NAMALWA (cell line): Measurements from ENCODE around the gene SFRP5.

Source experiments
- DNase-seq: peaks from one replicate; pipeline ENCODE4 v3.0.0-alpha.2; 2015; ENCODE audit warnings: low spot score

SFRP5 gene

DNA sequence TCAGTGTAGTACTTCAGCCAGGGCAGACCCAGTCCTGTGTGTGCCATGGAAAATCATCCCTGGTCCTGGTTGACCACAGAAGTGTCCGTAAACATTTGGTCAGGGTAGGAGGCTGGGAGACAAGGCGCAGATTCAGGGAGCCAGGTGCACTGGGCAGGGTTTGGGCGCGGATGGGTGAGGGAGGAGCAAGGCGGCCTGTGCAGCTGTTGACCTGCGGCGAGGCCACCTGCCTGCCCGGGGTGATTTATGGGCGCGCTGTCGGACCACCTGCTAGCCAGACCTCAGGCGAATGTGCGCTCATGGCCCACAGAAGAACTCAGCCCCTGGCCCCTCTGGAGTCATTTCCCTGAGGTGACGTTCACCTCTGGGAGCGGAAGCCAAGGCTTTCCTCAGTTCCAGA lies 6.6 kb downstream of the SFRP5 start:
- peak; percentile 69 for DNase-seq

DNA sequence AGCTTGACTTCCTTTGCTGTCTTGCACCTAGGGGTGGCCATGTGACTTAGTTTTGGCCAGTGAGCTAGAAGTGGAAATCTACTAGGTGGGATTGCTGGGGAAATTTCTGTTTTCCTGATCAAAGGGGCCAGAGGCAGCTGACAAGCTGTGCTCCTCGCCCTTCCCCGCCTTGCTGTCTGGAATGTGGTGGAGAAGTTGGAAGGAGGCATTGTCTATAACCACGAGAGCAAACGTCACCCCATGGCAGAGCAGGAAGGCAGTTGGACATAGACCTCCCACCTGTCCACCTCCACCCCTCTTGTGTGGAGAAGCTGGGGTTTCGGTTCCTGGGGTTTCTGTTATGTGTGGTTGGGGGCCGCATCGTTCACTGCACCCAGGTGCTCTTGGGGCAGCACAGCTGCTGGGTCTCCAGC lies 7.3 kb downstream of the SFRP5 start:
- DNase-seq: peak; percentile 88

DNA sequence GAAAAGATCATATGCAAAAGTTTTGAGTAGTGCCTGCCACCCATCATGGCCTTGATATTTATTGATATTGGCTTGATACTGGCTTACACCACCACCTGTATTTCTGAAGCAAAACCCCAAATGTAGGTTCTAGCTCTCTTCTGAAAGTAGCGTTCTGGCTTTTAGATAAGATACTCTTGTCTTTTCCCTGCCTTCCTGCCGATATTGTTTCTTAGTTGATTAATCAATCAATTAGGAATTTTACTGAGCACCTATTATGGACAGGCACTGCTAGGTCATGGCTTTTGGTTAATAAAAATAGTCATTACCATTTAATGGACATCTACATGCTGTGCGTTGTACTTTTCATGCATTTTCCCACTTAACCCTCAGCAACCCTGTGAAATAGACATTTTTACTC lies 7.9 kb downstream of the SFRP5 start:
- DNase-seq: no peak

DNA sequence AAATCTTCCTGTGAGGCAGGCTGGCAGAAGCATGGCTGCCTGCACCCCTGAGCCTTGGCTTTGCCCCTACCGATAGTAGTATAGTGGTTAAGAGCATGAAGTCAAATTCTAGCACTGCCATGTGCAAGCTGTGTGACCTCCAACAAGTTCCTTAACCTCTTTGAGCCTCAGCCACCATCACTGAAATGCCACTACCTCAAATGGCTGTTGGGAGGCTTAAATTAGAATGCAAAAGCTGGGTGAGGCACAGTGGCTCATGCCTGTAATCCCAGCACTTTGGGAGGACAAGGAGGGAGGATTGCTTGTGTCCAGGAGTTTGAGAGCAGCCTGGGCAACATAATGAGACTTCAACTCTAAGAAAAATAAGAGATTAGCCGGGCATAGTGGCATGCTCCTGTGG lies 8.4 kb downstream of the SFRP5 start:
- peak; percentile 29 for DNase-seq

DNA sequence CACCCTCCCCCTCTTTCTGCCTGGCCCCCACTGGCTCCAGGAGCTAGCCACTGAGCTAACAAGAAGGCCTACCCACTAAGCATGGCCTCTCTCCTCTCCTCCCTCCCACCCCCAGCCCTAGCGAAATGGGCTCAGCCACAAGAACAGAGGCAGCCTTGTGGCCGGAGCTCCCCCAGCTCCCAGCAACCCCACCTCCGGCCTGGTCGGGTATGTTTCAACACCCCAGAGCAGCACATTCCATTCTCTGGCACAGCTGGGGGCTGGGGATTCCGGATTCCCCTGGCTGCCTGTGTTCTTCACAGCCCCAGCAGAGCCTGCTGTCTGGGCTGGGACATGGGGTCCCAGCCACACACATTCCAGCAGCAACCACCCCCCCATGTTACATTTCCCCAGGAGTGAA lies 9.0 kb downstream of the SFRP5 start:
- no peak for DNase-seq

DNA sequence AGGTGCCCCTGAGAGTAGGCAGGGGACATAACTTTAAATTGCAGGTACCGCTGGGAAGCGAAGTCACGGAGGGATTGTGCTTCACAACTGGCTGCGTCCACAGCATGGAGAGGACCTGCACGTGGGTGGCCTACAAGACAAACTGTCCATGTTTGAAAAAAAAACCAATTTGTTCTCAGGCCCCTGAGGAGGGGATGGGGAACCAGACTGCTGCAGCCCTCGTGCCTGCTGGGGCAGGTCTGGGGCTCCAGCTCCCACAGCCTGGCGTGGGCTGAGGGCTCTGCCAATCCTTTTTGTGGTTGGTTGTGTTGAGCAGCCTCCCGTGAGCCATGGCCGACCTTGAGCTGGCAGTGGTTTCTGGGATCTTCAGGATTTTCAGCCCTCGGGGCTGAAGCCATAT lies 9.7 kb downstream of the SFRP5 start:
- DNase-seq: no peak

DNA sequence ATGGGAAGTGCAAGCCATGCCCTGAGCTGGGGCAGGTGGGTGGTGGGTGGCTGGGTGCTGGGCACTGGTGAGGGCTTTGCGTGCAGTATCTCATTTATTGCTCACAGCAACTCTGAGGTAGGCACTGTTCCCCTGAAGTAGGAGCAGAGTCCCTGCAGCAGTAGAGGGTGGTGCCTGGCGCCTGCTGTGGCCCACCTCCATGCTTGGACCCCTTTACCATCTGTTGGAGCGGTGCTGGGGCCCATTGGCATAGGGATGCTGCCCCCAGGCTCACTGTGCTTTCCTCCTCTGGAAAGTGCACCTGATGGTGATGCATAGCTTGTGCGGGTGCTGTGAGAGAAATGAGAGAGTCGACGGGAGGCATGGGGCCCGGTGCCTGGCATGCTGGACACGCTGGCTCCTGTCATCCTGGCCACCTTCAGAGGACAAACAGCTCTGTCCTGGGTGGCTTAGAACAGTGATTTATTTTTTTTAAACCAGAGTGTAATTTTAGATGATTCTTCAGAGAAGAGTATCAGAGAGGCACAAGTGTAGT lies 10.4 kb downstream of the SFRP5 start:
- DNase-seq: no peak

DNA sequence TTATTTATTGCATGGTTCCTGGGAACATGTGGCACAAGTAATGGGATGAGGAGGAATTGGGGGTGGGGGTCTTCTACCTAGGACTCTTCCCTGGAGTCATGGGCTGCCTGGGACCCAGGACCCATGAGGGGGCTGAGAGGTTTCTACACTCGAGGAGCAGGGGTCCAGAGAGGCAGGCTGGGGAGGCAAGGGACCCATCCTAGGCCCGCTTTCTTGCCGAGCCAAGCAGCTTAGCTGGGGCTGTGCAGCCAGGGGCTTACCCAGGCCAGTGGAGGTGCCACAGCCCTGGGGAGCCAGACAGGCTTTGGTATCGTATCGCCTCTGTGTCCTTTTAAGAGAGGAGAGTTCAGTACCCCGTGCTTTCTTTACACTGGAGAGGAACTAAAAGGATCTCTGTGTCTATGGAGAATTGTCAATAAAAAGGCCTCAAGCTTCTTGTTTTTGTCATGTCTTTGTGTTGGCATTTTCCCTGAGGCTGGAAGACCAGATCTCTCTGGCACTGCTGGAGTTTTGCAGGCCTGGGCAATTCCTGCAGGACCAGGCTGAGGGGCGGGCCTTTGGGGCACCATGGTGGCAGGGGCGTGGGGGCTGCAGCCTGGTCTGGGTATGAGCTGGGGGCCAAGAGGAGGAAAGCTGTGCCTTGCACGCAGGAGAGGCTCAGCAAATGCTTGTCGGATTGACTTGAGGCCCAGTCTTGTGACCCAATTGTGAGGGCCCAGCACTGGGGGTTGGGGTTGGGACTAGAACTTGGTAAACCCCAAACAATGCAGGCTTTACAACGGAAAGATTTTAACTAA lies 11.1 kb downstream of the SFRP5 start:
- no peak for DNase-seq

DNA sequence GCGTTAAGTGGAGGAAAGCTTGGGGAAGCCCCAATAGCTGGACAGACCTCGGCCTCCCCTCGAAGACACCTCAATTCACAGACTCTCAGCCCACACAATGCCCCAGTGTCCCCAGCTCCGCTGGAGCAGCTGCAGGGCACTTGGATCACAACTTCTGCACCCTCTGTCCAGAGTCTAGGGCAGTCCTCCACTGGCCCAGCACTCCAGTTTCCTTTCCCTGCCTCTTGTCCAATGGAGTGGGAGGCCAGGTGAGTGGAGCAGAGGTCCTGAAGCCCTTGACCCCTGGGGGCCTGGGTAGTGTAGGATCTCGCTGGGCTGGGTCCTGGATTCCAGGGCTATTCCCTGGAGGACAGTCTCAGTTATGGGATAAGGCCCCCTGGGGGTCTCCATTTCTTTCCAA lies 11.9 kb downstream of the SFRP5 start:
- no peak for DNase-seq

DNA sequence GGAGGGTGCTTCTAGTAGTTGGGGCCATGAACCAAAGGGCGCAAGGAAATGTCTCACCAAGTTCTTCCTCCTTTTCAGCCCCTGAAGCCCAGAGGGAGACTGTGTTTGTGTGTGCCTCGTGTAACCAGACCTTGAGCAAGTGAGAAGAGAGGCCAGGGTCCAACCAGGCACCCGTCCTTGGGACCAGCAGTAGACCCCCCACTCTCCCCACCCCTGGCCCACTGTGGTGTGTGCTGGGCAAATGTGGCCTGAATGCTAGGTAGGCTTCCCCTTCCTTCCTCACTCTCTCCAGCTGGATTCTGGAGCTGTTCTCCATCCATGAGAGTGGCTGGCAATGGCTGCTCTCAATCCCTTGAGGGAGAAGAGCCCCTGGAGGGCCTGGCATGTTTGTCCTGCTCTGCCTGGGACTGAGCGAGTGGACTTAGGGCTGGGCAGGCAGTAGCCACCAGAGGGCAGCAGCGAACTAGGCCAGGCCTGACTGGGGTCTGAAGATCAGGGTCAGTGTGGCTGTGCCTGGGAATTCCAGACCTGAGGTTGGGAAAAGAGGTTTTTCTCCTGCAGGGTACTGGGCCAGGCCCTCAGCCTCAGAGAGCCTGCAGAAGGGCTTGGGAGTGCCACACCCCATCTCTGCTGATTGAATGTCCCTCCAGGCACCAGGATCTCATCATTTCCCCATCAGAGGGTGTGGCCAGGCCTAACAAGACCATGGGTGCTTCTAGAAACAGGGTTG lies 12.5 kb downstream of the SFRP5 start:
- DNase-seq: peak; percentile 56

DNA sequence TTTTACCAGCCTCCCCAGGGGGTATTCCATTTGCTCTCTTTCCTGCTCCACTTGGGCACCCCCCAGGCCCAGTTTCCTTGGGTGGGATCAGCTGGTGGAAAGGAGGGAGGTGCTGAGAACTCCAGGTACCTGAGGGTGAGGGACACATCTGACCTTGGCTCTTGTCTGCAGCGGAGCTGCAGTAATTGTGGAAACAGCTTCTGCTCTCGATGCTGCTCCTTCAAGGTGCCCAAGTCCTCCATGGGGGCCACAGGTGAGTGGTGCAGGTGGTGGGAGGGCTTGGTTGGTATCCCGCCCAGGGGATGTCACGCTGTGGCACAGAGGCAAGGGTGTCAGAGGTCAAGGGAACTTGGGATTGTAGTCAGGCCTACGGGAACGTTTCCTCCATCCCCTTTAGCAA lies 14.3 kb downstream of the SFRP5 start:
- no peak for DNase-seq

DNA sequence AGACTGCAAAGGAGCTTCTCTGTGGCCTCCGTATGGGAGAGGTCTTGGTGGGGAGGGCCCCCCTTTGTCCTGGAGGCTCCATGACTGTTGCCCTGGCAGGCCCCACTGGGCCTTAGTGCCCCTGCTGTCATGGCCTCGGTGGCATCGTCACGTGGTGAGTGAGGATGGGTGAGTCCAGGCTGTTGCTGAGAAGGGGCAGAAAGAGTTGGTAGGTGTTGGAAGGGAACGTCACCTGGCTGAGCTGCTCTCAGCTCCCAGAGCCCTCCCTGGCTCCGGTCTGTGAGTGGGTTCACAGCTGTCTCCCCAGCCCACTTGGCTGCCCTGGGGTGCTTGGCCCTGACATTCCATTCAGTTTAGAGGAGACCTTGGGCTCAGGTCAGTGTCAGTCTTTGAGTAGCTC lies 16.1 kb downstream of the SFRP5 start:
- no peak for DNase-seq

DNA sequence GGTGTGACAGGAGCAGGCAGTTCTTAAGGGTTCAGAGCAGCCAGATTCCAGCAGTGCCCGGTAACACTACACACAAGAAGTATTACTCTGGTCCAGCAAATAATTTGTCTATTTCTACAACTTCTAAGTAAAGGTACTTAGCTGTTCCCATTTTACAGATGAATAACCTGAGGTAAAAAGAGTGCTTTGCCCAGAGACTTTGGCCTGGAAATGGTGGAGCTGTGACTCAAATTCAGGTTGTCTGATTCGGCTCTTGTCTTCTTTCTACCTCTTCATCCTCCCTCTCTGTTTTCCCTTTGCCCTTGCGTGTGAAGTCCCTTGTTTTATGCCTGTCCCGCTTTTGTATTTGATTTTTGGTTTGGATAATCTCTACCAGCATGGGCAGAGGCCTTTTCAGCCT lies 17.1 kb downstream of the SFRP5 start:
- DNase-seq: no peak

DNA sequence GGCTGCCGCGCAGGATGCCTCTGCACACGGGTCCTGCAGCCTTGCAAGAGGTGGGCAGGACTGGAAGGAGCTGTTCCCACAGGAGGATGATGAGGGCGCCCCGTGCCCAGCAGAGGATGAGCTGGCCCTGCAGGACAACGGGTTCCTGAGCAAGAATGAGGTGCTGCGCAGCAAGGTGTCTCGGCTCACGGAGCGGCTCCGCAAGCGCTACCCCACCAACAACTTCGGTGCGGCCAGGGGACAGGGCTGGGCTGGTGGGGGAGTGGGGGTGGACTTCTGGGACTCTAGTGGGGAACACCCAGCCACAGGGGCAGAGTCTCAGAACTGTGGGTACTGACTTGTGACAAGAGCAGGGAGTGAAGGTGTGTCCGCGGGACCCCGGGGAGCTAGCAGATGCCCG lies 18.8 kb downstream of the SFRP5 start:
- no peak for DNase-seq

DNA sequence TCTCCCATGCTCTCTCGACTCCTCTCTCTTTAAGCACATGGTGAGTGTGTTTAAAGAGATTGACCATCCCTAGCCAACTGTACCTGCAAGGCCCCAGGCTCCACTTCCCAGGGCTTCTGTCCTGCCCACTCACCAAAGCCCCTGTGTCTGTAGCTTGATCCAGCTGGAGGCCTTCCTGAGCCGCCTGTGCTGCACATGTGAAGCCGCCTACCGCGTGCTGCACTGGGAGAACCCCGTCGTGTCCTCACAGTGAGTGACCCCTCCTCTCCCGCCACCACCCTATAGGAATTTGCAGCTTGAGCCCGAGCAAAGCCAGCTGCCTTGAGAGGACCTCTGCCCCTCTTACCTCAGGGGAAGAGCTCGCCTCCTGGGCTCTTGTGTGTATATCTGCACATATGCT lies 23.7 kb downstream of the SFRP5 start:
- DNase-seq: no peak

DNA sequence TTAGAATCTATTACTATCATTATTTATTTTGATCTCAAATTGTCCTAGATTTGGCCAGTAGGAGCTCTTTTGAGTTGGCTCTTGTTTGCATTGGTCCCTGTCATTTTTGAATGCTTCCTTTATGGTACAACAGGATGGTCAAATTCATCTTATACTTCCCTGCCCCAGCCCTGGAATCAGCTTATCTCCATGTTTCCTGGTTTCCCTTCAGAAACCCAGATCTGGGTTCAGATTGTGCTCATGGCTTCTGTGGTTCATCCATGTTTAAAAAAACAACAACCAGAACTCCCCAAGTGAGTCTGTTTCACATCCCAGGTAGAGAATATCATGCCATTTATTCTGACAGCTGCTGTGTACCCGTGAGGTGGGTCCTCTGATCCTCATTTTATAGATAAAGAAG lies 24.2 kb downstream of the SFRP5 start:
- no peak for DNase-seq

DNA sequence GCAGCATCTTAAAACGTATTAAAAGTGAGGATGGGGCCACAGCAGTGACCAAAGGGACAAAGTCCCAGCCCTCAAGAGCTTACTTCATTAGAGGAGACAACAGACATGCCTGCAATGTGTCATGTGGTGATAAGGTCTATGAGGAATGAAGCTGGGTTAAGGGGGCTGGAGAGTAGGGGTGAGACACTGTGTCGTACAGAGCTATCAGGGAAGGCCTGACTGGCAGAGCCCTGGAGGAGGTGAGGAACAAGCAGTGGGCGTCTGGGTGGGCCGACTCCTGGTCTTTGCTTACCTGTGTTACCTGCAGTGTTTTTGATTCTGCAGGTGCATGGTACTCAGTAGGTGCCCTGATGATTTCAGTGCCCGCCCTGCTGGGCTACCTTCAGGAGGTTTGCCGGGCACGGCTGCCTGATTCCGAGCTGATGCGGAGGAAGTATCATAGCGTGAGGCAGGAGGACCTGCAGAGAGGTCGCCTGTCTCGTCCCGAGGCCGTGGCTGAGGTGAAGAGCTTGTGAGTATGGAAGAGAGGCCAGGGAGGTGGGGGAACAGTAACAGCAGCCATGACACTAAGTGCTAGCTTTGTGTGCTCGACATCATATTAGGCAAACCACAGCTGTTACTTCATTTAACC lies 27.3 kb downstream of the SFRP5 start:
- DNase-seq: no peak

DNA sequence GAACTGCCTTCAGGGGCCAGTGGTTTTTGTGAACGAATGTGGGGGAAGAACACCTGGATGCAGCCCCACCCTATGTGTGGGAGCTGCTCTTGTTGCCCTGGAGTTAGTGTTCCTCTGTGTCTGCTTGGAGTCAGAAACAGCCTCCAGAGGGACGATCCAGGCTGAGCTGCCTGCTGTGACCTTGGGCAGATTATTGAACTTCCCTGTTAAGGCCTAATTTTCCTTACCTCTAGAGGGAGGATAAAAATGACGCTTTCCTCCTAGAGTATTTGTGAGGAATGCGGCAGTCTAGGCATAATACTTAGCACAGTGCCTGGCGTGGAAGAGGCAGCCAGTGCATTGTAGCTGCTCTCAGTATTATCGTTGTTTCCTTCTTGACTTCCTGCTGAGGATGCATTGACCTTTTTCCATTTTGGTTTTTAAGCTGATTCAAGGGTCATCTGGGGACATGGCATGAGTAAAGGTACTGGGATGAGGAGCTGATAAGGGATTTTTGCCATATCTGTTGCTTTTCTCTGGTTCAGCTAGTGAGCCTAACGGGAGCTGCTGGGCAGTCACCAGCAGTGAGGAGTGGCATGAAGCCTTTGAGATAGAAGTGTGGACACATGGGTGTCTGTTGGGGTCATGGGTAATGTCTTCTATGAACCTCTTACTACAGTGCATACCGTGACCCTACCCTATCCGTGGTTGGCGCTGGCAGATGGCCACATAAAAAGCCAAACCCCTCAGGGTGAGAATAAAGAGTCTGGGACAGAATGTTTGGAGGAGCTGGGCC lies 28.4 kb downstream of the SFRP5 start:
- no peak for DNase-seq

DNA sequence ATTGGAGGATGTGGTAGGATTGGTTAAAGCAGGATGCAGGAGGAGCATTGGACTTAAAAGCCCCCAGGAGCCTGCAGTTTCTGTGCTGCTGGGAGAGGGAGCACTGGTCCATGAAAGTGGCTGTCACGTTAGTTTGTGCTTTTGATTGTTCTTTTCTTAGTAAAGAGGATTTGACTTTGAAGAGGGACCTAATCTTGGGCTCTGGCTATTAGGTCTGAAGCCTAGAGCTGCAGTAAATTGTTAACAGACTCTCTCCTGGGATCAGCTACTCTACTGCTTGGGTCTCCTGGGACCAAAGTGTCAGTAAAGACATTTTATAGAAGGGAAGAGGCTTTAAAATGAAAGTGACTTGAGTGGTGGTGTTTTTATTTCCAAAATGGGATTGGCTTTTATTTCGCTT lies 31.2 kb downstream of the SFRP5 start:
- DNase-seq: no peak

DNA sequence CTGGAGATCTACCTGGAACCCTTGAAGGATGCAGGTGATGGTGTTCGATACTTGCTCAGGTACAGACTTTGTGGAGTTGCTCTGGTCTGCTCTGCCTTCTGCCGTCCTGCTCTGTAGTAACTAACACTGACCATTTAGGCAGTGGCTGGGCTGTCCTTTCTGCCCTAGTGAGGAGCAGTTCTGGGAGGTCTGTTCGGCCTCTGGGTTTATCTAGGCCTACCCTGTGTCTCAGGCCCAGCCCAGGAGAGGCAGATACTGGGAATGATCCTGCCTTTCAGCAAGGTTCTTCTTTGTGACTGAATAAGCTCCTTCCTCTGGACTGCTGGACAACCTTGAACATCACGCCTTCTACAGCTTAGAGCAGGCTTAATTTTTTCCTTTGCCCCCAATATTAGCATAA lies 33.2 kb downstream of the SFRP5 start:
- no peak for DNase-seq

DNA sequence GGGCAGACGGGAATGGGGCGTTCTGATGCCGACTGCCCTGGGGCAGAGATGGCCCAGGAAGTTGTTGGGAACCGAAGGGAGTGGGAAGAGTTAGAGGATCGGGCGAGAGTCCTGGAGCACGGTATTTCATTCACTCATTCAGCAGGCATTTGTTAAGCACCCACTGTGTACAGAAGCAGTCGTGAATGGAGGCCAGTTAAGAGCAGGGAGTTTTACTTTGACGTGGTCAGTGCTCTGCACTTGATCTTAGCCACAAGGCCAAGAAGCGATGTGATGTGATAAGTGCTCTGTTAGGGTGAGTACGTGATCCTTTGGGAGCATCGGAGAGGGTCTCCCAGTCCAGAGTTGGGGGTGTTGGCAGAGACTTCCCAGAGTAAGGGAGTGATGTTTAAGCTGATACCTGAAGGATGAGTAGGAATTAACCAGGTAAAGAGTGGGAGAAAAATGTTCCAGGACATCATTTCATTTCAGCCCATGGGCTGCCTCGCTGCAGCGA lies 34.0 kb downstream of the SFRP5 start:
- DNase-seq: no peak
